ENCODE results near the gene NOM1.

GRCh38 chr7:156963472-156963871, 14.0 kb downstream of the NOM1 start:
- TF ChIP-seq EZH2phosphoT487 (IDR thresholded peaks at IDR 0.05; ENCODE audit: insufficient read depth, low read depth) = no peak
- TF ChIP-seq EZH2 (IDR thresholded peaks at IDR 0.05; ENCODE audit: insufficient read depth, poor library complexity, severe bottlenecking) = no peak
